Activated naive CD8-positive, alpha-beta T cell treated with anti-CD3 and anti-CD28 coated beads, Interleukin-2, amount 50 U/mL, for 24 hours (primary cell): ENCODE data around the gene MYL3.
"Not testable (repeated sequence)": the region's sequence is repeated elsewhere in the genome, so short reads cannot be mapped to it uniquely, and the experiment has no call there.

Source experiments
- ATAC-seq: fragments of 150-1000 bp; cut with Tn5 transposase; one replicate; pipeline ENCODE4 v1.10.0; 2021
- DNase-seq: peaks from one replicate; pipeline ENCODE4 v3.0.0; 2021
- H3K27ac Mint-ChIP-seq: one replicate; pipeline ENCODE4 v1.8.0; 2021; ENCODE audit warnings: mild to moderate bottlenecking, mixed read lengths
- H3K27me3 Mint-ChIP-seq: one replicate; pipeline ENCODE4 v1.8.0; 2021; ENCODE audit warnings: mixed read lengths
- H3K36me3 Mint-ChIP-seq: one replicate; pipeline ENCODE4 v1.8.0; 2021; ENCODE audit warnings: low read depth, mixed read lengths
- H3K4me1 Mint-ChIP-seq: one replicate; pipeline ENCODE4 v1.8.0; 2021; ENCODE audit warnings: mixed read lengths
- H3K4me3 Mint-ChIP-seq: one replicate; pipeline ENCODE4 v1.8.0; 2021; ENCODE audit warnings: mild to moderate bottlenecking, moderate library complexity, mixed read lengths
- H3K9me3 Mint-ChIP-seq: one replicate; pipeline ENCODE4 v1.8.0; 2021; ENCODE audit warnings: mixed read lengths

MYL3 gene

GRCh38 chr3:46863261-46863782 is at the start of gene MYL3:
MYL3 (minus strand) TSS chr3:46863444; CDS start chr3:46863390, 54 bp downstream.
- Mint-ChIP-seq H3K4me1 (no peaks in the 10 kb centered on the region), H3K27me3 (peaks cover 2% of the 10 kb centered on the region), H3K9me3 (no peaks in the 10 kb centered on the region), H3K36me3 (no peaks in the 10 kb centered on the region), H3K27ac (no peak within 1 kb of the TSS), H3K4me3 (no peak within 1 kb of the TSS)
- no peak for ATAC-seq
- no peak for DNase-seq

GRCh38 chr3:46912986-46913385 is 49.7 kb upstream of the MYL3 start:
- peaks cover 17% of the 10 kb centered on the region for H3K36me3 Mint-ChIP-seq
- H3K4me1 Mint-ChIP-seq, result peaks cover 30% of the 10 kb centered on the region

GRCh38 chr3:46910914-46911313 is 47.7 kb upstream of the MYL3 start:
- H3K27me3 Mint-ChIP-seq, DNase-seq, H3K27ac Mint-ChIP-seq, ATAC-seq, H3K9me3 Mint-ChIP-seq, H3K4me3 Mint-ChIP-seq, H3K36me3 Mint-ChIP-seq: not testable (repeated sequence)
- H3K4me1 Mint-ChIP-seq, result peaks cover 24% of the 10 kb centered on the region

More at GRCh38 chr3:46912986-46913385, 49.7 kb upstream of the MYL3 start:
- Mint-ChIP-seq H3K27me3 (no peaks in the 10 kb centered on the region), H3K27ac (no peak overlapping the region), H3K4me3 (no peak overlapping the region), H3K9me3 (no peaks in the 10 kb centered on the region)
- ATAC-seq (no peak), DNase-seq (no peak)

GRCh38 chr3:46910166-46910760 is 47.0 kb upstream of the MYL3 start:
- Mint-ChIP-seq H3K27me3 (no peaks in the 10 kb centered on the region), H3K4me1 (peaks cover 18% of the 10 kb centered on the region), H3K27ac (no peak overlapping the region), H3K9me3 (no peaks in the 10 kb centered on the region), H3K36me3 (peaks cover 2% of the 10 kb centered on the region), H3K4me3 (no peak overlapping the region)
- DNase-seq (no peak), ATAC-seq (no peak)

GRCh38 chr3:46909535-46910161 is 46.4 kb upstream of the MYL3 start:
- peak; percentile 89 for ATAC-seq
- peak; percentile 86 for DNase-seq
- H3K36me3 Mint-ChIP-seq, result no peaks in the 10 kb centered on the region
- H3K9me3 Mint-ChIP-seq, result no peaks in the 10 kb centered on the region
- H3K27ac Mint-ChIP-seq, result no peak overlapping the region
- H3K27me3 Mint-ChIP-seq, result no peaks in the 10 kb centered on the region
- H3K4me1 Mint-ChIP-seq, result peaks cover 16% of the 10 kb centered on the region
- no peak overlapping the region for H3K4me3 Mint-ChIP-seq

- no peaks in the 10 kb centered on the region for H3K27me3 Mint-ChIP-seq
- DNase-seq (no peak), ATAC-seq (no peak)
- no peak overlapping the region for H3K27ac Mint-ChIP-seq
- no peak overlapping the region for H3K4me3 Mint-ChIP-seq
- H3K9me3 Mint-ChIP-seq, result no peaks in the 10 kb centered on the region
- H3K4me1 Mint-ChIP-seq, result peaks cover 13% of the 10 kb centered on the region
- no peaks in the 10 kb centered on the region for H3K36me3 Mint-ChIP-seq
These were observed 45.8 kb upstream of the MYL3 start for GRCh38 chr3:46908986-46909534.

- DNase-seq (no peak), ATAC-seq (no peak)
- H3K9me3 Mint-ChIP-seq, result no peaks in the 10 kb centered on the region
- H3K36me3 Mint-ChIP-seq, result no peaks in the 10 kb centered on the region
- H3K4me1 Mint-ChIP-seq, result peaks cover 8% of the 10 kb centered on the region
- no peaks in the 10 kb centered on the region for H3K27me3 Mint-ChIP-seq
- no peak overlapping the region for H3K4me3 Mint-ChIP-seq
- no peak overlapping the region for H3K27ac Mint-ChIP-seq
These were observed 45.2 kb upstream of the MYL3 start for GRCh38 chr3:46908294-46908985.

GRCh38 chr3:46907960-46908293 is 44.7 kb upstream of the MYL3 start:
- Mint-ChIP-seq H3K4me1 (peaks cover 6% of the 10 kb centered on the region), H3K27ac (no peak overlapping the region), H3K36me3 (no peaks in the 10 kb centered on the region), H3K4me3 (no peak overlapping the region), H3K9me3 (no peaks in the 10 kb centered on the region), H3K27me3 (no peaks in the 10 kb centered on the region)
- DNase-seq (no peak), ATAC-seq (no peak)

GRCh38 chr3:46907271-46907670 is 44.0 kb upstream of the MYL3 start:
- no peak overlapping the region for H3K27ac Mint-ChIP-seq
- no peaks in the 10 kb centered on the region for H3K27me3 Mint-ChIP-seq
- H3K4me3 Mint-ChIP-seq, result no peak overlapping the region
- H3K4me1 Mint-ChIP-seq, result peaks cover 6% of the 10 kb centered on the region
- H3K9me3 Mint-ChIP-seq, result no peaks in the 10 kb centered on the region
- DNase-seq (no peak), ATAC-seq (no peak)
- no peaks in the 10 kb centered on the region for H3K36me3 Mint-ChIP-seq

GRCh38 chr3:46906471-46907058 is 43.3 kb upstream of the MYL3 start:
- H3K27me3 Mint-ChIP-seq, result no peaks in the 10 kb centered on the region
- H3K27ac Mint-ChIP-seq, result no peak overlapping the region
- H3K4me1 Mint-ChIP-seq, result peaks cover 6% of the 10 kb centered on the region
- H3K36me3 Mint-ChIP-seq, result no peaks in the 10 kb centered on the region
- H3K9me3 Mint-ChIP-seq, result no peaks in the 10 kb centered on the region
- ATAC-seq, result no peak
- no peak for DNase-seq
- H3K4me3 Mint-ChIP-seq, result no peak overlapping the region

GRCh38 chr3:46905661-46906451 is 42.6 kb upstream of the MYL3 start:
- Mint-ChIP-seq H3K4me1 (peaks cover 6% of the 10 kb centered on the region), H3K27me3 (no peaks in the 10 kb centered on the region), H3K4me3 (no peak overlapping the region), H3K36me3 (no peaks in the 10 kb centered on the region), H3K27ac (no peak overlapping the region), H3K9me3 (no peaks in the 10 kb centered on the region)
- no peak for DNase-seq
- ATAC-seq, result no peak

- Mint-ChIP-seq H3K27ac (no peak overlapping the region), H3K36me3 (no peaks in the 10 kb centered on the region), H3K27me3 (no peaks in the 10 kb centered on the region), H3K4me3 (no peak overlapping the region), H3K4me1 (peaks cover 6% of the 10 kb centered on the region), H3K9me3 (no peaks in the 10 kb centered on the region)
- DNase-seq (no peak), ATAC-seq (no peak)
These were observed 41.9 kb upstream of the MYL3 start for GRCh38 chr3:46905213-46905560.

GRCh38 chr3:46904303-46905212 is 41.3 kb upstream of the MYL3 start:
- H3K27me3 Mint-ChIP-seq, result no peaks in the 10 kb centered on the region
- ATAC-seq (no peak), DNase-seq (no peak)
- no peaks in the 10 kb centered on the region for H3K9me3 Mint-ChIP-seq
- no peak overlapping the region for H3K27ac Mint-ChIP-seq
- peaks cover 5% of the 10 kb centered on the region for H3K4me1 Mint-ChIP-seq
- H3K36me3 Mint-ChIP-seq, result no peaks in the 10 kb centered on the region
- H3K4me3 Mint-ChIP-seq, result no peak overlapping the region
